ENCODE data around the gene ATP9A. TPM values are rescaled to one million over a fixed set of nuclear protein-coding genes. Genes with fewer than 3 reads are reported as not detected.

The ATP9A gene
- total and polyA plus RNA-seq, 2 donors (not counting 1 experiment from before 2014, with no cell fraction given) = 23.3 to 96.3 TPM

DNA sequence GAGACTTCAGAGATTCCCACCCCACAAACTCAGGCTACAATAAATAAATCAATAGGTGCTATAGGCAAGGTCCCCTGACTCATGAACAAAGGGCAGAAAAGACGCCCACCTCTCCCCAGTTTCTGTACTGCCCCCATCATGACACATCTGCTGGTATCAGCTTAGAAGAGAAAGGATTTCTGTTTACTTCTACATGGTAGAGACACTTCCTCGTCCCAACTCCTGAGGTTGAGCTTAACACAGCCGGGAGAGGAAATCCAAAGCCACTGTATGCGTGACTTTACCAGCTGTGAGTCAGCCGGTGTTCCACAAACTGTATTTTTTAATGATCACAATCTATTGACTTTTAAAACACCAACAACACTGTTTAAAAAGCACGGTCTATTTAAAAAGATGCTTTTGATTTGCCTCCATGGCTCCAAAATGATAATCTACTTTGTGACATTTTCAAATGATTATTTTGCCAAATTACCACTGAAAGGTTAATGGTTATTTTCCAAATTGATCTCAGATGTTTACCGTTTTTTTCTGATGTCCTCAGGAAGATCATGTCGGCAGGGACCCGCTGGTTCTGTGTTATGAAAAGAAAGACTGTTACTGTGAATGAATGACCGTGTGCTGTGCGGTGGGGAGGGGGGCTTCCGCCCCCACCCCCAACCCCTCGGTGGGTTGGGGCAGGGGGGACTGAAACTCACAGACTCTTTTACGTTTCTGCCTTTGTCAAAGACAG lies 72.5 kb downstream of the ATP9A start:
- Histone ChIP-seq H3K27ac (ENCODE audit: insufficient read depth, low read length) (peak overlapping the region; percentile 28), H4K20me1 (ENCODE audit: control insufficient read depth, extremely low read depth, insufficient read depth, low read length) (no peaks in the 10 kb centered on the region), H3K36me3 (ENCODE audit: control insufficient read depth, insufficient read depth, low read length) (no peaks in the 10 kb centered on the region), H3K4me3 (replicated peaks in 1 of 4; ENCODE audit: control extremely low read depth in 1 of 4, insufficient read depth in 1 of 4, low read depth in 3 of 4, low read length in 4 of 4) (peak overlapping the region in 2 of 4 experiments; percentile 20 to 30), H3K4me2 (ENCODE audit: extremely low read depth, insufficient read depth, low read length) (peak overlapping the region; percentile 49), H3K79me2 (ENCODE audit: control insufficient read depth, insufficient read depth, low read length) (no peaks in the 10 kb centered on the region), H3K27me3 (ENCODE audit: control insufficient read depth, insufficient read depth, low read length) (no peaks in the 10 kb centered on the region), H2AFZ (ENCODE audit: low read length) (no peak overlapping the region), H3K9ac (ENCODE audit: insufficient read depth, low read length) (no peak overlapping the region), H3K9me3 (ENCODE audit: control insufficient read depth, insufficient read depth, low read depth, low read length) (no peaks in the 10 kb centered on the region), H3K4me1 (ENCODE audit: control insufficient read depth, extremely low read depth, insufficient read depth, low read length) (peaks cover 4% of the 10 kb centered on the region)
- TF ChIP-seq, protein P1, sequence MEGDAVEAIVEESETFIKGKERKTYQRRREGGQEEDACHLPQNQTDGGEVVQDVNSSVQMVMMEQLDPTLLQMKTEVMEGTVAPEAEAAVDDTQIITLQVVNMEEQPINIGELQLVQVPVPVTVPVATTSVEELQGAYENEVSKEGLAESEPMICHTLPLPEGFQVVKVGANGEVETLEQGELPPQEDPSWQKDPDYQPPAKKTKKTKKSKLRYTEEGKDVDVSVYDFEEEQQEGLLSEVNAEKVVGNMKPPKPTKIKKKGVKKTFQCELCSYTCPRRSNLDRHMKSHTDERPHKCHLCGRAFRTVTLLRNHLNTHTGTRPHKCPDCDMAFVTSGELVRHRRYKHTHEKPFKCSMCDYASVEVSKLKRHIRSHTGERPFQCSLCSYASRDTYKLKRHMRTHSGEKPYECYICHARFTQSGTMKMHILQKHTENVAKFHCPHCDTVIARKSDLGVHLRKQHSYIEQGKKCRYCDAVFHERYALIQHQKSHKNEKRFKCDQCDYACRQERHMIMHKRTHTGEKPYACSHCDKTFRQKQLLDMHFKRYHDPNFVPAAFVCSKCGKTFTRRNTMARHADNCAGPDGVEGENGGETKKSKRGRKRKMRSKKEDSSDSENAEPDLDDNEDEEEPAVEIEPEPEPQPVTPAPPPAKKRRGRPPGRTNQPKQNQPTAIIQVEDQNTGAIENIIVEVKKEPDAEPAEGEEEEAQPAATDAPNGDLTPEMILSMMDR (conservative IDR thresholded peaks at IDR 0.05 in 1 of 2, IDR thresholded peaks at IDR 0.05 in 1 of 2; ENCODE audit: low read depth in 1 of 2, low read length in 2 of 2) = no peak
- TF ChIP-seq EZH2 (IDR thresholded peaks at IDR 0.05; ENCODE audit: low read length, missing control alignments) = no peak
- peak; percentile 70 to 83 for DNase-seq (ENCODE audit: low read depth in 2 of 2)

DNA sequence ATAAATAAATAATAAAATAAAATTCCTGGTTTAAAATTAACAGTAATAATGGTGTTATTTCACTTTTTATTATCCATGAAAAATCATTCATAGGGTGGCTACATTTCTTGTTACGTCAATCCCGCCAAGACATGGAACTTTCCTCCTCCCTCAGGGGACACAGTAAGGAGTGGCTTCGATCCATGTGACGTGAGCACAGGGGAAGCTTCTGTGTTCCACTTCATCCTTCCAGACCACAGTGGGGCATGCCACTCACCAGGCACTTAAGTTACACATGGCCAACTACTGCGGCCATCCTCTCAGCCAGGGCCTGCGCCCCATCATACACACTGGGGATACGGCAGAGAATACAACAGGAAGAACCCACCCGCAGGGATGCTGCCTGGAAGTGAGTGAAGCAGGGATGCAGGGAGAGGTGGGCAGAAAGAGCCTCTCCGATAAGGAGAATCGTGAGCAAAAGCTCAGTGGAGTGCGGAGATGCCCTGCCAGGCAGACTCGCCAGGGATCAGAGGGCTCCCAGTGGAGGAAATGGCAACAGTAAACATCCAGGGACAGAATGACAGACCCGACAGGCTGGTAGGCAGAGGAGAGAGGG lies 75.3 kb downstream of the ATP9A start:
- peaks cover 4% of the 10 kb centered on the region for H3K4me1 ChIP-seq (ENCODE audit: control insufficient read depth, extremely low read depth, insufficient read depth, low read length)
- no peaks in the 10 kb centered on the region for H3K79me2 ChIP-seq (ENCODE audit: control insufficient read depth, insufficient read depth, low read length)
- H3K27me3 ChIP-seq (ENCODE audit: control insufficient read depth, insufficient read depth, low read length) = no peaks in the 10 kb centered on the region
- H3K9ac ChIP-seq (ENCODE audit: insufficient read depth, low read length) = no peak overlapping the region
- no peaks in the 10 kb centered on the region for H3K36me3 ChIP-seq (ENCODE audit: control insufficient read depth, insufficient read depth, low read length)
- no peak overlapping the region for H3K4me3 ChIP-seq (replicated peaks in 1 of 4; ENCODE audit: control extremely low read depth in 1 of 4, insufficient read depth in 1 of 4, low read depth in 3 of 4, low read length in 4 of 4)
- H3K4me2 ChIP-seq (ENCODE audit: extremely low read depth, insufficient read depth, low read length) = no peak overlapping the region
- DNase-seq (ENCODE audit: low read depth in 2 of 2) = no peak
- no peak overlapping the region for H3K27ac ChIP-seq (ENCODE audit: insufficient read depth, low read length)
- H3K9me3 ChIP-seq (ENCODE audit: control insufficient read depth, insufficient read depth, low read depth, low read length) = no peaks in the 10 kb centered on the region
- no peak overlapping the region for H2AFZ ChIP-seq (ENCODE audit: low read length)
- H4K20me1 ChIP-seq (ENCODE audit: control insufficient read depth, extremely low read depth, insufficient read depth, low read length) = no peaks in the 10 kb centered on the region
- TF ChIP-seq, protein P1 (conservative IDR thresholded peaks at IDR 0.05 in 1 of 2, IDR thresholded peaks at IDR 0.05 in 1 of 2; ENCODE audit: low read depth in 1 of 2, low read length in 2 of 2) = no peak
- no peak for TF ChIP-seq EZH2 (IDR thresholded peaks at IDR 0.05; ENCODE audit: low read length, missing control alignments)

DNA sequence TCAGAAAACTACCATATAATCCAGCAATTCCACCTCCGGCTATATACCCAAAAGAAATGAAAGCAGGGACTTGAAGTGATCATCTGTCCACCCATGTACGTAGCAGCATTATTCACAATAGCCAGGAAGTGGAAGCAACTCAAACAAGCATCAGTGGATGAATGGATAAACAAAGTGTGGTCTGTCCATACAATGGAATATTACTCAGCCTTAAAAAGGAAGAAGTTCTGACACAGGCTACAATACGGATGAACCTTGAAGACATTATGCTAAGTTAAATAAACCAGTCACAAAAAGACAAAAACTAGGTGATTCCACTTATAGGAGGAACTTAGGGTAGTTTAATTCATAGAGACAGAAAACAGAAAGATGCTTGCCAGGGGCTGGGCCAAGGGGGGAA lies 76.5 kb downstream of the ATP9A start:
- no peak for DNase-seq (ENCODE audit: low read depth in 2 of 2)

More for the DNA sequence above, 76.5 kb downstream of the ATP9A start:
- Histone ChIP-seq H3K27me3 (ENCODE audit: control insufficient read depth, insufficient read depth, low read length) (no peaks in the 10 kb centered on the region), H3K4me3 (replicated peaks in 1 of 4; ENCODE audit: control extremely low read depth in 1 of 4, insufficient read depth in 1 of 4, low read depth in 3 of 4, low read length in 4 of 4) (no peak overlapping the region), H3K36me3 (ENCODE audit: control insufficient read depth, insufficient read depth, low read length) (no peaks in the 10 kb centered on the region), H2AFZ (ENCODE audit: low read length) (no peak overlapping the region), H3K9me3 (ENCODE audit: control insufficient read depth, insufficient read depth, low read depth, low read length) (no peaks in the 10 kb centered on the region), H3K27ac (ENCODE audit: insufficient read depth, low read length) (no peak overlapping the region), H3K79me2 (ENCODE audit: control insufficient read depth, insufficient read depth, low read length) (no peaks in the 10 kb centered on the region), H3K4me2 (ENCODE audit: extremely low read depth, insufficient read depth, low read length) (no peak overlapping the region), H3K9ac (ENCODE audit: insufficient read depth, low read length) (no peak overlapping the region), H3K4me1 (ENCODE audit: control insufficient read depth, extremely low read depth, insufficient read depth, low read length) (no peaks in the 10 kb centered on the region), H4K20me1 (ENCODE audit: control insufficient read depth, extremely low read depth, insufficient read depth, low read length) (no peaks in the 10 kb centered on the region)
- TF ChIP-seq, protein P1 (conservative IDR thresholded peaks at IDR 0.05 in 1 of 2, IDR thresholded peaks at IDR 0.05 in 1 of 2; ENCODE audit: low read depth in 1 of 2, low read length in 2 of 2) = no peak
- no peak for TF ChIP-seq EZH2 (IDR thresholded peaks at IDR 0.05; ENCODE audit: low read length, missing control alignments)
